GM18868 (cell line): ENCODE measurements around the gene LAMA2.

Source experiments
- ATAC-seq: cut with Tn5 transposase; IDR thresholded peaks from one replicate; pipeline ENCODE4 v1.9.1; 2021; ENCODE audit warnings: mild to moderate bottlenecking, moderate library complexity; ENCODE audit not compliant: unreplicated experiment

Gene LAMA2

GRCh38 chr6:129287231-129288177, 404.6 kb downstream of the LAMA2 start:
- no peak for ATAC-seq

- no peak for ATAC-seq
Observed at GRCh38 chr6:129289442-129289841, 406.5 kb downstream of the LAMA2 start.

GRCh38 chr6:129292836-129293235, 409.9 kb downstream of the LAMA2 start:
- no peak for ATAC-seq

DNA sequence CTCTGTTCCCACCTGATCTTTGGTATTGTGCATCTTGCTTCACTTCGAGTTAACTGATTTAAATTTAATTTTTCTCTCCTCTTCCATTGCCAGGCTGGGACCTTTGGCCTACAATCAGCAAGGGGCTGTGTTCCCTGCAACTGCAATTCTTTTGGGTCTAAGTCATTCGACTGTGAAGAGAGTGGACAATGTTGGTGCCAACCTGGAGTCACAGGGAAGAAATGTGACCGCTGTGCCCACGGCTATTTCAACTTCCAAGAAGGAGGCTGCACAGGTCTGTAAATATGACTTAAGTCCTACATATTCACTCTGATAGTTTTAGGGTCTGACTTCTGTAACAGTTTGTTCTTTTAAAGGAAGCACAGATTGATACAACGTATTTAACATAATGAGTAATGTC, 414.7 kb downstream of the LAMA2 start:
- ATAC-seq, result no peak

GRCh38 chr6:129302671-129303070, 419.7 kb downstream of the LAMA2 start:
- no peak for ATAC-seq

- ATAC-seq, result no peak
Observed at GRCh38 chr6:129306826-129307225, 423.9 kb downstream of the LAMA2 start.

GRCh38 chr6:129307845-129308244, 424.9 kb downstream of the LAMA2 start:
- no peak for ATAC-seq

GRCh38 chr6:129309154-129309553, 426.2 kb downstream of the LAMA2 start:
- no peak for ATAC-seq

DNA sequence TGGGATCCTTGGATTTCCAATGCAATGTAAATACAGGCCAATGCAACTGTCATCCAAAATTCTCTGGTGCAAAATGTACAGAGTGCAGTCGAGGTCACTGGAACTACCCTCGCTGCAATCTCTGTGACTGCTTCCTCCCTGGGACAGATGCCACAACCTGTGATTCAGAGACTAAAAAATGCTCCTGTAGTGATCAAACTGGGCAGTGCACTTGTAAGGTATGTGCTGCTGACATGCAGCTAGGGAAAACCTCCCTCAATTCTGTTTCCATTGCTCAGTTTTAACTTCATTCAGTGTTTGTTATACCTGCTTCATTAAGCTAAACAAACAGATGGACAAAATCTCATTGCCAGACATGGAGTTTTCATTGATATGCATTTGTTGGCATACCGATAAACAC, 429.9 kb downstream of the LAMA2 start:
- no peak for ATAC-seq

DNA sequence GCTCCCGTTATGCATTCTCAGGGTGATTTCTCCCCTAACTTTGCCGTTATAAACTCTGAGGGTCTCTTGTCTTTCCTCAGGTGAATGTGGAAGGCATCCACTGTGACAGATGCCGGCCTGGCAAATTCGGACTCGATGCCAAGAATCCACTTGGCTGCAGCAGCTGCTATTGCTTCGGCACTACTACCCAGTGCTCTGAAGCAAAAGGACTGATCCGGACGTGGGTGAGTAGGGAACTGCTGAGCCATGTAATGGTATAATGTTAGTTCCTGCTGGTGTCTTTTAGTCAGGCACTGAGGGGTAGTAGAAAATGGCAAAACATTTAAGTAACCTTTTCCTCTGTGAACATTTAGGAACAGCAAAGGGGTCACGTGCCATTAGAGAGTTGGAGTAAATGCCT, 431.6 kb downstream of the LAMA2 start:
- no peak for ATAC-seq

- no peak for ATAC-seq
Observed at GRCh38 chr6:129317931-129318820, 435.2 kb downstream of the LAMA2 start.

DNA sequence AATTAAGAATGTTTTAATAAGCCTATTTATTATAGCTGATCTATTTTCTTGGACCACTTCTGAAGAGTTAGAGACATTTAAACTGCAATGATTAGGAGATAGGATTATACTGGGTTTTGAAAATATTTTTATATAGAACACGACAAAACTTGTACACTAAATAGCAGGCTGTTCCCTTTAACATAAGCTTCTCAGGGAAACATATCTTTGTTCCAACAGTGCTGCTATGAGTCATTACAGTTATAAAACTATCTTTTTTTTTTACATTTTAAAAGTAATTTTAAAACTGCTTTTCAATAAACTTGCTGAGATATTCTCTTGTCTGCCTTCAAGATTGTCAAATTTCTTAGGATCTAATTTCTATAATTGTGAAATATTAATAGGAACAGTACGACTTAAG, 438.0 kb downstream of the LAMA2 start:
- no peak for ATAC-seq

GRCh38 chr6:129321303-129321702, 438.4 kb downstream of the LAMA2 start:
- ATAC-seq, result no peak

DNA sequence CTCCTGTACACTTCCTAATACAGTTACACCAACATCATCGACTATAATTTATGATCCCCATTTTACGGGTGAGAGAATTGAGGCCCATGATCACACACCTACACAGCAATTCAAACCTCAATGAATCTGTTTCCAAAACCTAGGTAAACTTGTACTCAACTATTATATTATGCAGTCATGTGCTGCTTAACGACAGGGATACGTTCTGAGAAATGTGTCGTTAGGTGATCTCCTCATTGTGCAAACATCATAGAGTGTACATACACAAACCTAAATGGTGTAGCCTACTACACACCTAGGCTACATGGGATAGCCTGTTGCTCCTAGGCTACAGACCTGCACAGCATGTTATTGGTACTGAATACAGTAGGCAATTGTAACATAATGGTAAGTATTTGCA, 441.4 kb downstream of the LAMA2 start:
- ATAC-seq, result no peak

DNA sequence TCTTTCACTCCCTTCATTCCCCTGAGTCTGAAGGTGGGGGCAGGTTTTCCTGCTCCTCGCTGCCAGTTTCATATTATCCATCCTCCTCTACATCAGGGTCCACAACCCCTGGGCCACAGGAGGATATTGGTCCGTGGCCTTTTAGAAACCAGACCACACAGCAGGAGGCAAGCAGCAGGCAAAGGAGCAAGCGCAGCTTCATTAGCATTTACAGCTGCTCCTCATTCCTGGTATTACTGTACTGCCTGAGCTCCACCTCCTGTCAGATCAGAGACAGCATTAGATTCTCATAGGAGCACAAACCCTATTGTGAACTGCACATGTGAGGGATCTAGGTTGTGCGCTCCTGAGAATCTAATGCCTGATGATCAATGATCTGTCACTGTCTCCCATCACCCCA, 446.7 kb downstream of the LAMA2 start:
- ATAC-seq, result no peak

DNA sequence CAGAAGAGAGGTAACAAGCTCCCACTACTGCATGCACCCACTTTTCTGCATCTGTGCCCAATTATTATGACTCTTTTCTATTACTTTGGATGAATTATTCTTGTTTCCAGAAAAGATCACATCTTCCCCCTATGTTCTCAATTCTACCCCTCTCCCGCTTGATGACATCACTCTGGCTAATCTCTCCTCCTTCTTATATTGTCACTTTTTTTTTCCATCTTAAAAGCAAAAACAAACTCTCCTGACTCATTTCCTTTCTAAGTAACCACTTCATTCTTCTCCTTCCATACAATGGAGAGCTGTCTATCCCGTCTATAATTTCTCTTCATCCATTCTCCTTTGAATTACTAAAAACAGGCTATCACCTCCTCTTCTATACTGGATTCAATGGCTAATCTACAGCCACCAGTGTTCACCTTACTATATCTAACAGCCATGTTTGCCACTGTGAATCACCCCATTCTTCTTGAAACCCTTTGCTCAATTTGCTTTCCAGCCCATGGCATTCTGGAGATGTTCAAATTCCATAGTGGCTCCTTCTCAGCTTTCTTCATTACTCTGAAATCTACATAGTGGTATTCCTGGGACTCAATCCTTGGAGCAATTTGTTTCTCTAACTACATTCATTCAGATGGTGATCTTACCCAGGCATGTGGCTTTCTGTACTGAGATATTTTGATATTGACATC, 448.7 kb downstream of the LAMA2 start:
- ATAC-seq, result no peak

DNA sequence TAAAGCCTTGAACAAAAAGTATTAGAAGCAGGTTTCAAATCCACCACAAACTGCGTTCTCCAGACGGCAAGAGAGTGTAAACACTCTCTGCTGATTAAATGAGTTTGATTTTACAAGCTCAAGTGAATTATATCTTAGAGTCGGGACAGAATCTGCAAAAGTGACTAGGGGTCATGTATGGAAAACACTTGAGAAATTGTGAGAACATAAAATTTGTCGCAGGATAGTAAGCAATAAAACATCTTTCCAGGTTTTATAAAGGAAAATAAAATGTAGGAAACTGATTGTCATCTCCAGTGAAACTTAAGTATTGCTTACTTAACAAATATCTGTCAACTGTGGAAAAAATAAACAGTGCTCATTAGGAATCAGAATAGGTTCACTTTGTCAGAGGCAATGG, 452.9 kb downstream of the LAMA2 start:
- ATAC-seq, result no peak

DNA sequence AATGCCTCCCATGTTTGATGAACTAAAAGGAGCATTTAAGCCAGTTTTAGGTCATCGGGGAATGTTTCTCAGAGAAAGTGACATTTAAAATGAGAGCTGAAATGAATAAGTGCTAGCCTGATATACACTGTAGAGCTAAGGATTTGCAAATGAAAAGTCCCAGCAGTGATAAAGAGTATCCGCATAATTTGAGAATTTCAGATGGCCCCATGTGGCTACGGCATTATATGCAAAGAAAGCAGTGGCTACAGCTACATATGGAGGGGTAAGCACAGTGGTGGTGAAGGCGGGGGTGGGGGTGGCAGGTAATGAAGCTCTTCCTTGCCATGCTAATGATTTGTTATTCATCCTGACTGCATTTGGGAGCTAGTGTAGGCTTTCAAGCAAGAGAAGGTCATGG, 455.7 kb downstream of the LAMA2 start:
- ATAC-seq, result no peak

GRCh38 chr6:129340983-129341382, 458.0 kb downstream of the LAMA2 start:
- ATAC-seq, result no peak

DNA sequence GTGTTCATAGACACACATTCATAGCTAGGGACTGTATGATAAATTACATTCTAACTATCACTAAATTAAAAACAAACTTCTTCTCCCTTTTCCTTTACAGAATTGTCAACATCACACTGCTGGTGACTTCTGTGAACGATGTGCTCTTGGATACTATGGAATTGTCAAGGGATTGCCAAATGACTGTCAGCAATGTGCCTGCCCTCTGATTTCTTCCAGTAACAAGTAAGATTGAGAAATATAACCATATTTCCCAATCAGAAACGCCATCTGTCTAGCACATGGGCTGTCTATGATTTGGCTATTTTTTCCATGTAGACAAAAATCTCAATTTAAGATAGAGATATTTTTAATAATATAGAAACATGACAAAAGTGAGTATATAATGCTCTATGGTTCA, 459.3 kb downstream of the LAMA2 start:
- ATAC-seq, result no peak

DNA sequence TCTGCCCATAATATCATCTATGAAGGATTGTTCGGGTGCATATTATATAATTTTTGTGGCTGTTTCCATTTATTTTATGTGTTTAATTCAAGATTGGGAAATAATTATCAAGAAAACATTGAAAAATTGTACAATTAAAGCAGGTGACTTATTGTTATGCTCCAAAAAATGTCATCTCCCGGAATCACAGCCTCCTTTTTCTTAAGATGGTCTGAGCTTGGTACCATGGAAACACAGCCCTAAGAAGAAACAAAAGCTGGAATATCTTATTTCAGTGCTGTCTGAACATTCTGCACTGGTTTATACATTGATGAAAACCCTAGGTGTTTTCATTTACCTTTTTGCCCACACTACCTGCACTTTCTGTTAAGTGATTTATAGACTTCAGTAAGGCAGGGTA, 459.9 kb downstream of the LAMA2 start:
- no peak for ATAC-seq
